Endodermal cell (in vitro differentiated cells): ENCODE results near the gene AGAP3. TPM values are rescaled to one million over a fixed set of nuclear protein-coding genes. Genes with fewer than 3 reads are reported as not detected.

ENCODE experiments used
- DNase-seq: peaks from one replicate; pipeline ENCODE4 v3.0.0-alpha.2; 2017
- H3K27ac ChIP-seq: 2 replicates; pipeline ENCODE4 v1.5.1; 2013; ENCODE audit warnings: mild to moderate bottlenecking, low read depth, low read length, moderate library complexity
- H3K27me3 ChIP-seq: 2 replicates; pipeline ENCODE4 v1.6.1; 2013; ENCODE audit warnings: mild to moderate bottlenecking, low read length, moderate library complexity; ENCODE audit not compliant: insufficient read depth, control insufficient read depth, poor library complexity, severe bottlenecking
- H3K36me3 ChIP-seq: 2 replicates; pipeline ENCODE4 v1.7.0; 2013; ENCODE audit warnings: mild to moderate bottlenecking, low read length, moderate library complexity; ENCODE audit not compliant: control insufficient read depth, insufficient read depth
- H3K4me1 ChIP-seq: one replicate; pipeline ENCODE4 v1.7.0; 2013; ENCODE audit warnings: low read length; ENCODE audit not compliant: control insufficient read depth, insufficient read depth
- H3K4me3 ChIP-seq: 2 replicates; pipeline ENCODE4 v1.5.1; 2013; ENCODE audit warnings: mild to moderate bottlenecking, low read length, moderate library complexity
- H3K9ac ChIP-seq: 2 replicates; pipeline ENCODE4 v1.6.1; 2013; ENCODE audit warnings: mild to moderate bottlenecking, low read length, moderate library complexity; ENCODE audit not compliant: poor library complexity, severe bottlenecking; ENCODE audit errors: extremely low read depth
- H3K9me3 ChIP-seq: 2 replicates; pipeline ENCODE4 v1.6.1; 2013; ENCODE audit warnings: mild to moderate bottlenecking, low read length, moderate library complexity; ENCODE audit not compliant: control insufficient read depth
- H3K27ac Mint-ChIP-seq: 2 replicates; pipeline ENCODE4 v1.8.0; 2020; ENCODE audit warnings: mixed read lengths
- H3K27me3 Mint-ChIP-seq: 2 replicates; pipeline ENCODE4 v1.8.0; 2021; ENCODE audit warnings: mild to moderate bottlenecking, mixed read lengths; ENCODE audit not compliant: insufficient read depth
- H3K36me3 Mint-ChIP-seq: 2 replicates; pipeline ENCODE4 v1.8.0; 2020; ENCODE audit warnings: low read depth, mixed read lengths
- H3K4me1 Mint-ChIP-seq: 2 replicates; pipeline ENCODE4 v1.8.0; 2020; ENCODE audit warnings: mixed read lengths
- H3K4me3 Mint-ChIP-seq: 2 replicates; pipeline ENCODE4 v1.8.0; 2020; ENCODE audit warnings: mild to moderate bottlenecking, moderate library complexity, mixed read lengths
- H3K9me3 Mint-ChIP-seq: 2 replicates; pipeline ENCODE4 v1.8.0; 2020; ENCODE audit warnings: mild to moderate bottlenecking, mixed read lengths
- CTCF ChIP-seq: fragments of 200-600 bp; sonication (generic); conservative IDR thresholded peaks from 2 replicates; pipeline ENCODE4 v1.5.0; 2021; ENCODE audit warnings: antibody characterized with exemption, mild to moderate bottlenecking
- WGBS, 2 experiments: methylation state at CpG; one replicate each; pipeline versions ENCODE4 v1.1.5 to v1.1.7; 2013; ENCODE audit warnings: missing lambda C conversion rate in 2 of 2, mixed read lengths in 1 of 2; ENCODE audit not compliant: insufficient coverage in 1 of 2, insufficient read length in 1 of 2; 5-methylcytosine and 5-hydroxymethylcytosine counted together
- total RNA-seq, 2 donors: library from RNA; stranded (reverse); fragmentation: NEBNext Ultra II Directional in 1 of 2; extraction: Animal tissue kit (Norgen Biotek cat#: 25700) in 1 of 2; gene quantifications; 2 replicates in 1 of 2; 3 replicates in 1 of 2; pipeline ENCODE4 v1.2.1, GENCODE V29; 2021

Gene AGAP3
- total RNA-seq, 2 donors from 2014 or later = 113 to 116 TPM

- Mint-ChIP-seq H3K36me3 (peaks cover 56% of the 10 kb centered on the region), H3K9me3 (no peaks in the 10 kb centered on the region), H3K4me3 (no peak overlapping the region), H3K27ac (peak overlapping the region; percentile 72), H3K27me3 (peaks cover 4% of the 10 kb centered on the region), H3K4me1 (peaks cover 2% of the 10 kb centered on the region)
- H3K27ac ChIP-seq = no peak overlapping the region
- no peak overlapping the region for H3K4me3 ChIP-seq
- peaks cover 4% of the 10 kb centered on the region for H3K4me1 ChIP-seq
- H3K36me3 ChIP-seq = peaks cover 32% of the 10 kb centered on the region
- 43 to 44% methylated on average over 19 to 24 of the region's 24 CpGs for WGBS, 2 experiments
- peak; percentile 99 for TF ChIP-seq CTCF
- DNase-seq = peak; percentile 98
- no peak overlapping the region for H3K9ac ChIP-seq
- H3K27me3 ChIP-seq = no peaks in the 10 kb centered on the region
- H3K9me3 ChIP-seq = no peaks in the 10 kb centered on the region
Observed at GRCh38 chr7:151123822-151124464, 37.7 kb downstream of the AGAP3 start.

- no peak overlapping the region for H3K27ac ChIP-seq
- 93 to 100% methylated on average over 1 to 7 of the region's 7 CpGs for WGBS, 2 experiments
Observed at GRCh38 chr7:151124481-151124880, 38.2 kb downstream of the AGAP3 start.

GRCh38 chr7:151124899-151125399 is 38.7 kb downstream of the AGAP3 start:
- Mint-ChIP-seq H3K9me3 (no peaks in the 10 kb centered on the region), H3K27ac (no peak overlapping the region), H3K4me1 (peaks cover 2% of the 10 kb centered on the region), H3K4me3 (peak overlapping the region; percentile 64), H3K27me3 (peaks cover 4% of the 10 kb centered on the region), H3K36me3 (peaks cover 48% of the 10 kb centered on the region)
- no peaks in the 10 kb centered on the region for H3K27me3 ChIP-seq
- no peak for TF ChIP-seq CTCF
- peaks cover 29% of the 10 kb centered on the region for H3K36me3 ChIP-seq
- no peak overlapping the region for H3K9ac ChIP-seq
- no peak overlapping the region for H3K27ac ChIP-seq
- no peaks in the 10 kb centered on the region for H3K9me3 ChIP-seq
- 85 to 88% methylated on average over 12 to 14 of the region's 14 CpGs for WGBS, 2 experiments
- no peak for DNase-seq
- H3K4me3 ChIP-seq = peak overlapping the region; percentile 73
- peaks cover 4% of the 10 kb centered on the region for H3K4me1 ChIP-seq

More at GRCh38 chr7:151124481-151124880, 38.2 kb downstream of the AGAP3 start:
- Mint-ChIP-seq H3K27ac (no peak overlapping the region), H3K27me3 (peaks cover 4% of the 10 kb centered on the region), H3K4me3 (no peak overlapping the region), H3K9me3 (no peaks in the 10 kb centered on the region), H3K36me3 (peaks cover 50% of the 10 kb centered on the region), H3K4me1 (peaks cover 2% of the 10 kb centered on the region)
- Histone ChIP-seq H3K36me3 (peaks cover 31% of the 10 kb centered on the region), H3K27me3 (no peaks in the 10 kb centered on the region), H3K4me1 (peaks cover 4% of the 10 kb centered on the region), H3K4me3 (no peak overlapping the region), H3K9me3 (no peaks in the 10 kb centered on the region), H3K9ac (no peak overlapping the region)
- no peak for TF ChIP-seq CTCF
- DNase-seq = no peak
